SIG-M5 (cell line): ENCODE results near the gene TNFRSF13B.

Experiments
- DNase-seq: peaks from one replicate; lab custom pipeline; 2025; lab: John Stamatoyannopoulos, UW

The TNFRSF13B gene

DNA sequence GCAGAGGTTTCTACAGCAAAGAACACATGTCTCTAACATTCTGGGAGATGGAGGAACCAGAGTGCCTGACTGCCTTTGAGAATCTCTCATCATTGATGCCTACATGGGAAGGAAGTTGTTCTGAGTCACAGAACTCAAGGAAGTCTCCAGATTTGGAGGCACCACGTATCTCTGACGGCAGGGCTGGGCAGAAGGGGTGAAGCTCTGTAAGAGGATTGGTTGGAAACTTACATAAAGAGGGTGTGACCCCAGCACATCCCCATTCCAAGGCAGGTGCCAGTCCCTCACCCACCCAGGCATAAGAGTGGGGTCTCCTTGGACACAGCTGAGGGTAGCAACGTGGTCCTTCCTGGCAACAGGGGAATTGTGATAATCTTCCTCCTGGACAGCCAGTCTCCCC, 17.4 kb downstream of the TNFRSF13B start:
- no peak for DNase-seq

DNA sequence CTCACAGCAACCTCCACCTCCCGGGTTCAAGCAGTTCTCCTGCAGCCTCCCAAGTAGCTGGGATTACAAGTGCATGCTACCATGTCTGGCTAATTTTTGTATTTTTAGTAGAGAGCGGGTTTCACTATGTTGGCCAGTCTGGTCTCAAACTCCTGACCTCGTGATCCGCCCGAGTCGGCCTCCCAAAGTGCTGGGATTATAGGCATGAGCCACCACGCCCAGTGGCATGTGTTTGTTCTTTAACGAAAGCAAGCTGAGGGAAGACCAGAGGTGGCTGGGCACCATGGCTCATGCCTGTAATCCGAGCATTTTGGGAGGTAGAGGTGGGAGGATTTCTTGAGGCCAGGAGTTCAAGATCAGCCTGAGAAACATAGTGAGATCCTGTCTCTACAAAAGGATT, 18.1 kb downstream of the TNFRSF13B start:
- no peak for DNase-seq

DNA sequence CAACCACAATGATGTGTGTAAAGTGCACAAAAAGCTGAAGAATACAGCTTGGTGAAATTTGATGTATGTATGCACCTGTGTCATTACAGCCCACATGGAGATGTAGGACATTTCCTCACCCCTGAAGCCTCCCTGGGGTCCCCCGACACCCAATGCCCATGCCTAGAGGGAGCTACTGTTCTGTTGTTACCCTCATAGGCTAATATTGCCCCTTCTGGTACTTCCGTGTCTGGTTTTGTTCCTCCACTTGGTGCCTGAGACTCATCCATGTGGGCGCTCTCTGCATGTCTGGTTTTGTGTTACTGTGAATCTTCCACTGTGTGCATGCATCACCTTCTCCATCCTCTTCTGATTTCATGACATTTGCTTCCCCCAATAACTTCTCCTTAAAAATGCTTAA, 18.6 kb downstream of the TNFRSF13B start:
- DNase-seq = no peak

DNA sequence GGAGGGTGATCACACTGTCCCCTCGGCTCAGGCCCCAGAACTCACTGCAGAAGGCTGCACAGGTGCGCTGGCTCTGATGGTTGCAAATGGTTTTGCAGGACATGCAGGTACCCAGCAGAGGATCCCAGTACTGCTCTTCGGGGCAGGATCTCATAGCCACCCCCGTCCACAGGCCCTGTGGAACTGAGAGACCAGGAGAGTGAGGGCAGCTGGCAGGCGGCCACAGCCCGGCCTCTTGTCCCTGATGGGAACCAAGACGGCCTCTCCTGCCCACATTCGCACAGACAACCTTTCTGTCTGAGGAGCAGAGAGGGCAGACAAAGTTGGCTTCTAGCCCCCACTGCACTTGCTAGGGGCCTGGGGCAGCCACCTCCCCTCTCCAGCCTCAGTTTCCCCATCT, 19.5 kb downstream of the TNFRSF13B start:
- no peak for DNase-seq

DNA sequence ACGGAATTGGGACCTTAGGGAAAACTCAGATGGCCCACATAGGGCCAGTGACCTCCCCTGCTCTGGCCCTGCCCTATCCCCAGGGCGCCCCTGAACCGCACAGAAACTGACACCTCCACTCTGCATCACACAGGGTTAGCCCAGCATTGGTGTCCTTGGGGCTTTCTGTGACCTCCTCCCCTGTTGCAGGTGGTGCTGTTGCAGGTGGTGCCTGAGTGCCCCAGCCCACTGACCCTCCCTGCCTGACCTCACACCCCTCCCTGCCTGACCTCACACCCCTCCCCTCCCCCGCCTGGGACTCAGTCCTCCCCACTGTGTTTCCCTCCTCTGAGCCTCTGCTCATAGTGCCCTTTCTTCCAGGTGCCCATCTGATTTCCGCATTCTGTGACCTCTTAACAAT, 21.4 kb downstream of the TNFRSF13B start:
- no peak for DNase-seq

DNA sequence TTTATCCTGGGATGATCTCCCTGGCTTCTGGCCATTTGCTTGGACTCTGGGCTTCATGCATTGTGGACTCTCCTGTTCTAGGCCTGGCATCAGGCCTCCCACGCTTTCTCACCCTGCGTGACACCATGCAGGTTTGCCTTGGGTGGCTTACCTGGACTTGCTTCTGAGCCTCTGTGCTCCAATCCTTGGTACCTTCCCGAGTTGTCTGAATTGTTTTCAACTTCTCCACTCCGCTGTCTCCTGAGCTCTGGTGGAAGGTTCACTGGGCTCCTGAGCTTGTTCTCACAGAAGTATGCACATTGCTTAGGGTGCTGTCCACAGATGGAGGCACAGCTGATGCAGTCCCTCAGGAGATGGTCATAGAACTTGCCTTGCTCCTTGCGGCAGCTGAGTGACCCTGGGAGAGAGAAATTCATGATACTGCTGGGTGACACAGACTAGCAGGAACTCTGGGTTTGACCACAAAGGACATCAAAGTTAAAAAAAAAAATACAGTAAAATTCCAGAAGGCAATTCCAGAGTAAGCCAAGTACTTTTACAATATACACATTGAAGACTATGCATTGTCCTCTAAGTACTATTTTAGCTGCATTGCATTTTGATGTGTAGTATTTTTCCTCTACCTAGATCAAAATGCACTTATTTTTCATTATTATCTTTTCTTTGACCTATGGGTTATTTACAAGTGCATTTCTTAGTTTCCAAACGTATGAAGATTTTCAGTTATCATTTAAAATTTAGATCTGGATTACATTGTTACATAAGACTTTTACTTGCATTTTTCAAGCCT, 23.1 kb downstream of the TNFRSF13B start:
- no peak for DNase-seq

DNA sequence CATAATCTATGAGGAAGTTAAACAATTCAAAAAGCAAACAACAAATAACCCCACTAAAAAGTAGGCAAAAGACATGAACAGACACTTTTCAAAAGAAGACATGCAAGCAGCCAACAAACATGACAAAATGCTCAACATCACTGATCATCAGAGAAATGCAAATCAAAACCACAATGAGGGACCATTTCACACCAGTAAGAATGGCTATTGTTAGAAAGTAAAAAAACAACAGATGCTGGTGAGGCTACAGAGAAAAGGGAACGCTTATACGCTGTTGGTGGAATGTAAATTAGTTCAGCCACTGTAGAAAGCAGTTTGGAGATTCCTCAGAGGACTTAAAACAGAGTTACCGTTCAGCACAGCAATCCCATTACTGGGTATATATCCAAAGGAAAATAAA, 24.4 kb downstream of the TNFRSF13B start:
- no peak for DNase-seq

DNA sequence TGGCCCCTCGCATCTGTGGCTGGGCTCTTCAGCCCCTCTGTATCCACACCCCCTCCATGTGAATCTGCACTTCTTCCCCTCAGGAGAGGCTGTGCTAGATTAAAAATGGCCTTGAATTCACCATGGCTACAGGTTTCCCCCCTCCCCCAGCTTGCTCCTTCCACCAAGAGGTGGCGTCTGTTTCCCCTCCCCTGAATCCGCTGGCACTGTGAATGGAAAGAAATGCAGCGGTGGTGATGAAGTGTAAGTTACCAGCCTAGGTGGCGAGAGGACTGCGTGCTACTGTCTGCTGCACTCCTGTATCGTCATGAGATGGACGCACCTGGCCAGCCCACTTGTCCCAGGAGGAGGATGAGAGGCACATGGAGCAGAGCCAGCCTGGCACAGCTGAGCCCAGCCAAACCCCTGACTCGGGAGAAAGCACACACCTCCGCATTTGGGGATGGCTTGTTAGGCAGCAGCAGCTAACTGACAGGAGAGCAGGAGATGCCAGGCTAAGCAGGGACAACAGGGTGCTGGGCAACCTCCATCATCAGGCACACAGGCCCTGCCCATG, 26.2 kb downstream of the TNFRSF13B start:
- DNase-seq = no peak

DNA sequence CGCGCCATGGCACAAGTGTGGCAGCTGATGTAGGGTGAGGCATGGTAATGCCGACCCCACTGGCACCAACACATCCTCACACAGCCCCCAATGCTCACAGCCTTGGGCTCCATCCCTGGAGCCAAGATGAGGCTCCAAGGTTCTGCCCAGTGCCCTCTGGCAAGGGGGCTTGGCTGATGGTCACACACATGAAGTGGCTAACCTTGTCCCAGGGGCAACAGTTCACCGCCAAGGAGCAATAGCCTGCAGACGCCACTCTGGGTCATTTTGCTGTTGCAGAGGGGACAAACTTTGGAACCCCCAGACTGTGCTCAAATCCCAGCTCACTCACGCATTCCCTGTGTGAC, 26.8 kb downstream of the TNFRSF13B start:
- DNase-seq = no peak

DNA sequence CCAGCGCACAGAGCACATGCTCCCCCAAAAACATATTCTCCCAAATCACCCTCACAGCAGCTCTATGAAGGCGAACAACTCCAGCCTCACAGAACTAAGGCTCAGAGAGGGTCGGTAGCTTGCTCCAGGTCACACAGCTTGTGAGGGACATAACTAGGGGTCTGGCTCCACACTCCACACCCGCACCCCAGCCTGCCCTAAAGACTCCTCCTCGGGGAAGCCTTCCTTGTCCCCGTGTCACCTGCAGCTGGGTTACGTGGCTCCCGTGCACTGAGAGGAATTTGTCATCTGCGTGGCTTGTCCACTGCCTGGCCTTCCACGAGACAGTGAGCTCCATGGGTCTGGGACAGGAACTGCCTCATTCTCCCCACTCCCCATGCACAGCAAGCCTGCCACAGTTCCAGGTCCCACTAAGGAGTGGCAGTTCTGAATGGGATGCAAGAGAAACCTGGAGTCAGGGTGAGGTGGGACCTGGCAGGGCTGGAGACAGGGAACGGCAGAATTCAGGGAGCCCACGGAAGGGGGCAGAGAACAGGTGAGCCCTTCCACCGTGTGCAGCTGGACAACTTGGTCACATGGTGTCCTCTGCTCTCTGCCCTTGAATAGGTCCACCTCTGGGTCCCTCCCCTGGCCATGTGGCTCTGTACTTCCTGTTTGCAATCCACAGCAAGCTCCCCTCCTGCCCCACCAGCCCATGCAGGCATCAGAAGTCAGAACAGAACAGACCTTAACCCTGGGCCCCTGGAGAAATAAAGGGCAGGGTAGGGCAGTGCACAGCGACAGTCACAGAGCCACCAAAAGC, 27.4 kb downstream of the TNFRSF13B start:
- no peak for DNase-seq

DNA sequence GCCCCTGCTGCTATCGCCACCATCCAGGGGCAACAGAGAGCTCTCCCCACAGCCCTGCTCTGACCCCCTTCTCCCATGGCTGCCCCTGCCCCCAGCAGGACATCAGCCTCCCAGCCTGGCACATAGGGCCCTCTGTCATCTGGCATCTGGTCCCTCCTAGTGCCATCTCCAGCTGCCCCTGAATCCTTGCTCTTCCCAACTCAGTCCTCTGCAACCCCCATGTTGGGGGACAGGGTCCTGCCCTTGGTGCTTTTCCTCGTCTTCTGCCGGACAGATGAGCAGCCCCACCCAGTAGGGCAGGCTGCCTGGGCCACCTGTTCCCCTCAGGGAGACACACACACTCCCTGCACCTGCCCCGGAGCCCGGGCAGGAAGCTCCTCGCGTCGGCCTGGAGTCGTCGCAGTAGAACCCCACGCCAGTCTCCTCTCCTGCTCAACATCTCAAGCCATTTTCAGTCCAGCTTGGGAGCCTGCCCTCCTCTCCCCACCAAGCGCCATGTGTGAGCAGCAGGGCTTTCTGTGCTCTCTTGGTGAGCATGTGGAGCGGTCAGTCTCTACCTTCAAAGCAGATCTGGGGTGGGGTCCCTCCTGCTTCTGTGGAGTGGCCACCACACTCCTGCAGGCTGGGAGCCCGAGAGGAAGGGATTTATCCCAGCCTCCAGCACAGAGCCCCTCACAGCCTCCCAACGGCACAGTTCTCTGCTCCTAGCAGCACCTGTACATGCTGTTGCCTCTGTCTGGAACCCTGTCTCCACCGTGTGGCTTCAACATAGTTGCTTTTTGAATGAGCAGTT, 28.2 kb downstream of the TNFRSF13B start:
- no peak for DNase-seq

DNA sequence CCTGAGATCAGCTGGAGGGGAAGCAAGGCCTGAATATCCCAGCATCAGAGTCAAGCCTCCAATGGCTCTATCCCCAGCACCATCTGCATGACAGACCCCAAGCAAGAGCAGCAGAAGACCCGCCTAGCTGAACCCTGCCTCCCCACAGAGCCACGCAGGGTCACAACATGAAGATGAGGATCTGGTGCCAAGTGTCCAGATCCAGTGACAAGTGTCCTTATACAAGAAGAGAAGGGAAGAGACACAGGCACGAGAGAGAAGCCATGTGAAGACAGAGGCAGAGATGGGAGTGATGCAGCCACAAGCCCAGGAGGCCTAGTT, 28.9 kb downstream of the TNFRSF13B start:
- no peak for DNase-seq

DNA sequence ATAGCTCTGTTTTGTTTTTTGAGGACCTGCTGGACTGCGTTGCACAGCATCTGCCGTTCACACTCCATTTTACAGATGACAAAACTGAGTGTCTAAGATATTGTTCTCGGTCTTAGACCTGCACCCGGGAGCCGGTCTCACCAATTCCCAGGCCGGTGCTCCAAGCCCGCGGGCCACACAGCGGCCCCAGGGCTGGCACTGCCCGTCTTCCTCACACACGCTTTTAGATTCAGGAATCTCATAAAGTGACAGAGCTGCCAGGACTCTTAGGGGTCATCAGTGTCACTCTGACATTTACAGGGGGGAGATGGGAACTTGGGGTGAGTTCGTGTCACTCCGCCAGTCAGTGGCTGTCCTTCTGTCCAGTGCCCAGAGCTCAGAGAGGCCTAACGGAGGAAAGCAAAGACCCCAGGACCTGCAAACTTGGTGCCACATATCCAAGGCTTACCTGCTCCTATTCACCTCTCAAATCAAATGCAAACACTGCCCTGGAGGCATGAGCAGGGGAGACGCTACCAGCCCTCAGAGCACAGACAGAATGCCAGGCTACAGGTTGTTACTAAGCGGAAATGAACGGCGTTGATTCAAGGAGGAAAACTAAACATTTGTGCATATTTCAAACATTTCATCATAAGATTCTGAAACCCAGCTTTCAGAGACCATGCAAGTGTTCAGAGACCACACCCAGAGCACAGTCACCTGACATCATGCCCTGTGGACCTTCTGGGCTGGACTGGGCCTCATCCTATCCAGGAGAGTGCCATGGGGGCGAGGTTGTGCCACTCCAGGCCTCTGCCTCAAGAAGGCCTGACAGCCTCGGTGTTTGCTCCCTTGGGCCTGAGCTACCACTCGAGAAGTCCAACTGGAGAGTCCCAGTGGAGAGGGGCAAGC, 29.5 kb downstream of the TNFRSF13B start:
- DNase-seq = no peak

DNA sequence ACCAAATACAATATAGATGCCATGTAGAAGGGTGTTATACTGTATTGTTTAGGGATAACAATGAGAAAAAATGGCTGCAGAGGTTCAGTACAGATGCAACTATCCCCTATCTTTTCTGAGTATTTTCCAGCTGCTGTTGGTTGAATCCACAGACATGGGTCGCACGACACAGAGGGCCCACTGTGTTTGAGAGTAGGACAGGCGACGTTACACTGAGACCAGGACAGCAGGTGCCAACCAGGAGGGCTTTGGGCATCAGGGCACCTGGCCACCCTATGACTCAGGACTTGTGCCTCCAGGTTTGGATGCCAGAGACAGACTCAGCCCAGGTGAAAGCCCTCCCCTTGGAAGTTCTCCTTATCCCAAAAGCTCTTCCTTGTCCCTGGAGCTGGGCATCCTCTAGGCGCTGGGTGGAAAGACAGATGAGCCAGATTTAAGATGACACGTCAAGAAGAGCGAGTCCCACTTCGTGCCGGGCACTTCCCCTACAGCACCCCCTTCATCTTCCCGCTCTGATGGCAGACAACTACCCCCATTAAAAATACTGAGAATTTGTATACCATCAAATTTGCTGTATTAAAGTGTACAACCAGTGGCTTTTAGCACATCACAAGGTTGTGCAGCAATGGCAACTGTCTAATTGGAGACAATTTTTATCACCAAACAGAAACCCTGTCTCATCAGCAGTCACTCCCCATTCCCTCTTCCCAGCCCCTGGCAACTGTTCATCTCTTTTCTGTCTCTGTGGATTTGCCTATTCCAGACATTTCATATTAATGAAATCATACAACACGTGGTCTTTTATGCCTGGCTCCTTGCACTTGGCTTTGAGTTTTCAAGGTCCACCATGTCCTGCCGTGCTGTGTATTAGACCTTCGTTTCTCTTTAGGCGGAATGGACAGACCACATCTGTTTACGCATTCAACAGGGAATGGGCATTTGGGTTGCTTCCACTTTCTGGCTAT, 30.6 kb downstream of the TNFRSF13B start:
- no peak for DNase-seq

DNA sequence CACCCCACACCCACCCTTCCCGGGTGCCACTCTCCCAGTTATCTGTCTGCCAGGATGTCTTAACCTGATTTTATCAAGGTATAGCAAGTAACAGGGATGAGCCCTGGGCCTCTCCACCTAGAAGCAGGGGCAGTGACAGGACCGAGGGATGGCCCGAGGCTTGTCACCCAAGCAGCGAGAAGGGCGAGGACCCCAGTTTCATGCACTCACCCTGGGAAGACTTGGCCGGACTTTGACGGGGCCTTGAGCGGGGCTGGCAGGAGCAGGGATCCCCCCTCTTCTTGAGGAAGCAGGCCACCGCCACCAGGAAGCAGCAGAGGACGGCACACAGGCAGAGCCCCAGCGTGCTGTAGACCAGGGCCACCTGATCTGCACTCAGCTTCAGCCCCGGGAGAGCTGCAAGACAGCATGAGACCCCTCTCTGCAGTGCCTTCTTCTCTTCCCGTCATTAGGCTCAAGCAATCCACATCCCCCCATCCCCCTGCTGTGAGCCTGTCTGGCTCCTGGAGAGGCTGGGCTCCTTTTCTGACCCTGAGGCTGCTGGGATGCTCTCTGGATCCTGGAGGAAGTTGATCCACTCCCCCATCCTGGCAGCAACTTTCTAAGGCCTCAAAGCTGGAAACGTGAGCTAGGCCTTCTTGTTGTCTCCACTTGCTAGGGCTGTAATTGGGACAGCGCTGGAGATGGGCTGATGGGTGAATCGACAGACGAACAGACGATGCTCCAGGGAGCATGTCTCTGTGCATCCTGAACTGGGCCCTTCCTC, 31.6 kb downstream of the TNFRSF13B start:
- DNase-seq = no peak

DNA sequence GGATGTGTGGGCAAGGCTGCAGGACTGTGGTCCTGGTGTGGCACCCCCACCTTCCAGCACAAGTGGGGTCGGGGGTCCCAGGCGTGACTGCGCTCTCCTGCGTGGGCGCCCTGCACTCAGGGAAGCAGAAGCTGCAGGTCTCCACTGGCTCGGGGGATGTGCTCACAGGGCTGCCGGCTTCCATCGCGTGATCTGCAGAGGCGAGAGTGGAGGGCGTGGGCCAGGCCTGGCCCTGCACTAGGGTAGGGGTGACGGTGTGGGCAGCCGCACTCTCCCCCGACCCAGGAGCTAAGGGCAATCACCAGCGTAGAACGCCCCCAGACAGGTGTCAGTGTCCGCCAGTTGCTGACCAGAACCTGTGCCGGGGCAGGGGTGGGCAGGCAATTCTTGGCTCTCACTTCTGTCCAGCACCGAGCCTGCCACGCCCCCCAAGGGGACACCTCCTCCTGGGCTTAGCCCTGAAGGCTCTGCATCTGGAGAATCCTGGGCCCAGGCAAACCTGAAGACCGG, 32.3 kb downstream of the TNFRSF13B start:
- no peak for DNase-seq

DNA sequence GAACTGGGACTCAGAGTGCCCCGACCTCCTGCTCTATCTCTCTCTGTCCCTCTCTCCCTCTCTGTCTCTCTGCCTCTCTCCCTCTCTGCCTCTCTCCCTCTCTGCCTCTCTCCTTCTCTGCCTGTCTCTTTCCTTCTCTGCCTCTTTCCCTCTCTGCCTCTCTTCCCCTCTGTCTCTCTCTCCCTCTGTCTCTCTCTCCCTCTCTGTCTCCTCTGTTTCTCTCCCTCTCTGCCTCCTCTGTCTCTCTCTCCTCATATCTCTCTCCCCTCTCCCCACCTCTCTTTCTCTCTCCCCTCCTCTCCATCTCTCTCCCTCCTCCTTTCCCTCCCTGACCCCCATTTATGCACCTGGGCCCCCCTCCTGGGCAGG, 32.7 kb downstream of the TNFRSF13B start:
- no peak for DNase-seq

DNA sequence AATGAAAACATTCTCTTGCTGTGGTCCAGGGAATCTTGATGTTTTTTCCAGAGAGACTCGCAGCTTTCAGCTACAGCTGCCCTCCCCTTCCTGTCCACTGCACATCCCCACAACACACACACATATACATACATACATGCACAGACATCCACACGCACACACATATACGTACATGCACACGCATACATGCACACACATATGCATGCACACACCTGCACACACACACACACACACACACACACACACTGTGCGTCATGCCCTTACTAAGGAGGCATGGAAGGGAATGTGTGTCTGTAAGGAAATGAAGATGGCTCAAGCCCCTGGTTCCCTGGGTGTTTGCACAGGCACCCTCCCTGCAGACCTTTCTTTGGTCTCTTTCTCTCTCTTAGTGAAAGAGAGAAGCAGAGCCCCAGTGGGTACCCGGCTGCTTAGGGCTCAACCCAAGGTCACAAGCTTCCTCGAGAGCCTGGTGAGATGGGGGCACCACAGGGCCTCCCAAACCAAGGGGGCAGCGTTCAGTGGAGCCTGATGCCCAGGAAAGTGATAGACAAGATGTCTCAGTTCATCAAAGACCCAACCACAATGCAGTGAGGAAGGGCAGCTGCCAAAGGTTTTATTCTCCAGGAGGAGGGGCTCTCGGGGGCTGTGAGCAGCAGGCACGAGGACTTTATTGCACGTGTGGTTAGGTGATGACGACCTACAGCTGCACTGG, 33.3 kb downstream of the TNFRSF13B start:
- no peak for DNase-seq

DNA sequence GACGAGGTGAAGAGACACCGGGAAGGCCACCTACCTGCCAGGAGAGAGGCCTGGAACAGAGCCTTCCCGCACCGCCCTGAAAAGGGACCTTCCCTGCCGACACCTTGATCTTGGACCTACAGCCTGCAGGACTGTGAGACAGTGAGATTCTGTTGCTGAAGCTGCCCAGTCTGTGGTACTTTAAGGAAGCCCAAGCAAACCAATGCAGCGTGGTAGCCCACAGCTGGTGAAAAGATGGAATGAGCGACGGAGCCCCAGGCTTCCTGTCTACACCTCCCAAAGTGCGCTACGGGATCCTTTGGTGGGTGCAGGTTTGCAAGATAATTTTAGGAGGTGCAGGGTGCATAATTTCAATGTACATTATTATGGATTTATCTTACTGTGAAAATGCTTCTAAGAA, 33.9 kb downstream of the TNFRSF13B start:
- DNase-seq = no peak
